ENCODE data around the gene ADAMTS13. TPM values are rescaled to one million over a fixed set of nuclear protein-coding genes. Genes with fewer than 3 reads are reported as not detected.

Gene ADAMTS13
- total and polyA plus RNA-seq, 4 donors: 6.5 to 13.3 (median 10.4) TPM

DNA sequence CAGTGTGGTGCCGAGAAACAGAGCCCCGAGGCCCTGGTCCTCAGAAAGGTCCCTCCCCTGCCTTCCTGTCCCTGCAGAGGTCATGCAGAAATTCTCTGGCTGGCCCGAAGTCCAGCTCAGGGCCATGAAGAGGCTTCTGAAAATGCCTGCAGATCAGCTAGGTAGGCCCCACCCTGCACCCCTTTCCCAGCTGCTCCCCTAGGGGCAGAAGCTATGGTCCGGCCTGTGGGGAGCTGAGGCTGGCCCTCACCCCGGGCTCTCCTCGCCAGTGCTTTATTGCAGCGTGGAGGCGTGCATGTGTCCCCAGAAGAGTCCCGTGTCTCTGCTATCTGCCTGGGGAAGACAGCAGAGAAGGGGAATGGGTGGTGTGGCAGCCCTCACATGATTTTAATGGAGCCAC, 24.3 kb upstream of the ADAMTS13 start:
- no peaks in the 10 kb centered on the region for H3K9me3 ChIP-seq (ENCODE audit: control insufficient read depth in 4 of 4, low read length in 3 of 4)
- 68% methylated on average over 9 of the region's 9 CpGs for WGBS
- TF ChIP-seq FOXA1 (IDR thresholded peaks at IDR 0.05): no peak
- no peak for TF ChIP-seq GABPA (IDR thresholded peaks at IDR 0.05 in 1 of 2, conservative IDR thresholded peaks at IDR 0.05 in 1 of 2)
- no peak for TF ChIP-seq FOXA2 (IDR thresholded peaks at IDR 0.05)
- TF ChIP-seq, protein P1, sequence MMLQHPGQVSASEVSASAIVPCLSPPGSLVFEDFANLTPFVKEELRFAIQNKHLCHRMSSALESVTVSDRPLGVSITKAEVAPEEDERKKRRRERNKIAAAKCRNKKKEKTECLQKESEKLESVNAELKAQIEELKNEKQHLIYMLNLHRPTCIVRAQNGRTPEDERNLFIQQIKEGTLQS (IDR thresholded peaks at IDR 0.05): no peak
- TF ChIP-seq, protein P2, sequence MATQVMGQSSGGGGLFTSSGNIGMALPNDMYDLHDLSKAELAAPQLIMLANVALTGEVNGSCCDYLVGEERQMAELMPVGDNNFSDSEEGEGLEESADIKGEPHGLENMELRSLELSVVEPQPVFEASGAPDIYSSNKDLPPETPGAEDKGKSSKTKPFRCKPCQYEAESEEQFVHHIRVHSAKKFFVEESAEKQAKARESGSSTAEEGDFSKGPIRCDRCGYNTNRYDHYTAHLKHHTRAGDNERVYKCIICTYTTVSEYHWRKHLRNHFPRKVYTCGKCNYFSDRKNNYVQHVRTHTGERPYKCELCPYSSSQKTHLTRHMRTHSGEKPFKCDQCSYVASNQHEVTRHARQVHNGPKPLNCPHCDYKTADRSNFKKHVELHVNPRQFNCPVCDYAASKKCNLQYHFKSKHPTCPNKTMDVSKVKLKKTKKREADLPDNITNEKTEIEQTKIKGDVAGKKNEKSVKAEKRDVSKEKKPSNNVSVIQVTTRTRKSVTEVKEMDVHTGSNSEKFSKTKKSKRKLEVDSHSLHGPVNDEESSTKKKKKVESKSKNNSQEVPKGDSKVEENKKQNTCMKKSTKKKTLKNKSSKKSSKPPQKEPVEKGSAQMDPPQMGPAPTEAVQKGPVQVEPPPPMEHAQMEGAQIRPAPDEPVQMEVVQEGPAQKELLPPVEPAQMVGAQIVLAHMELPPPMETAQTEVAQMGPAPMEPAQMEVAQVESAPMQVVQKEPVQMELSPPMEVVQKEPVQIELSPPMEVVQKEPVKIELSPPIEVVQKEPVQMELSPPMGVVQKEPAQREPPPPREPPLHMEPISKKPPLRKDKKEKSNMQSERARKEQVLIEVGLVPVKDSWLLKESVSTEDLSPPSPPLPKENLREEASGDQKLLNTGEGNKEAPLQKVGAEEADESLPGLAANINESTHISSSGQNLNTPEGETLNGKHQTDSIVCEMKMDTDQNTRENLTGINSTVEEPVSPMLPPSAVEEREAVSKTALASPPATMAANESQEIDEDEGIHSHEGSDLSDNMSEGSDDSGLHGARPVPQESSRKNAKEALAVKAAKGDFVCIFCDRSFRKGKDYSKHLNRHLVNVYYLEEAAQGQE (IDR thresholded peaks at IDR 0.05): no peak
- TF ChIP-seq YY1 (IDR thresholded peaks at IDR 0.05): no peak
- TF ChIP-seq RAD21 (IDR thresholded peaks at IDR 0.05): no peak
- no peak for TF ChIP-seq JUND (IDR thresholded peaks at IDR 0.05)
- TF ChIP-seq TAF1 (conservative IDR thresholded peaks at IDR 0.05): no peak
- TF ChIP-seq, protein P3, sequence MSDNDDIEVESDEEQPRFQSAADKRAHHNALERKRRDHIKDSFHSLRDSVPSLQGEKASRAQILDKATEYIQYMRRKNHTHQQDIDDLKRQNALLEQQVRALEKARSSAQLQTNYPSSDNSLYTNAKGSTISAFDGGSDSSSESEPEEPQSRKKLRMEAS (IDR thresholded peaks at IDR 0.05): no peak
- TF ChIP-seq HNF4G (IDR thresholded peaks at IDR 0.05): no peak
- TF ChIP-seq, protein P4, sequence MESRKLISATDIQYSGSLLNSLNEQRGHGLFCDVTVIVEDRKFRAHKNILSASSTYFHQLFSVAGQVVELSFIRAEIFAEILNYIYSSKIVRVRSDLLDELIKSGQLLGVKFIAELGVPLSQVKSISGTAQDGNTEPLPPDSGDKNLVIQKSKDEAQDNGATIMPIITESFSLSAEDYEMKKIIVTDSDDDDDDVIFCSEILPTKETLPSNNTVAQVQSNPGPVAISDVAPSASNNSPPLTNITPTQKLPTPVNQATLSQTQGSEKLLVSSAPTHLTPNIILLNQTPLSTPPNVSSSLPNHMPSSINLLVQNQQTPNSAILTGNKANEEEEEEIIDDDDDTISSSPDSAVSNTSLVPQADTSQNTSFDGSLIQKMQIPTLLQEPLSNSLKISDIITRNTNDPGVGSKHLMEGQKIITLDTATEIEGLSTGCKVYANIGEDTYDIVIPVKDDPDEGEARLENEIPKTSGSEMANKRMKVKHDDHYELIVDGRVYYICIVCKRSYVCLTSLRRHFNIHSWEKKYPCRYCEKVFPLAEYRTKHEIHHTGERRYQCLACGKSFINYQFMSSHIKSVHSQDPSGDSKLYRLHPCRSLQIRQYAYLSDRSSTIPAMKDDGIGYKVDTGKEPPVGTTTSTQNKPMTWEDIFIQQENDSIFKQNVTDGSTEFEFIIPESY (IDR thresholded peaks at IDR 0.05): no peak
- TF ChIP-seq RXRA (IDR thresholded peaks at IDR 0.05): no peak
- no peak for TF ChIP-seq SP1 (IDR thresholded peaks at IDR 0.05)
- no peak for TF ChIP-seq NR2F2 (IDR thresholded peaks at IDR 0.05)
- TF ChIP-seq EGR1 (IDR thresholded peaks at IDR 0.05; ENCODE audit: low read depth in 2 of 2): no peak
- TF ChIP-seq, protein P5, sequence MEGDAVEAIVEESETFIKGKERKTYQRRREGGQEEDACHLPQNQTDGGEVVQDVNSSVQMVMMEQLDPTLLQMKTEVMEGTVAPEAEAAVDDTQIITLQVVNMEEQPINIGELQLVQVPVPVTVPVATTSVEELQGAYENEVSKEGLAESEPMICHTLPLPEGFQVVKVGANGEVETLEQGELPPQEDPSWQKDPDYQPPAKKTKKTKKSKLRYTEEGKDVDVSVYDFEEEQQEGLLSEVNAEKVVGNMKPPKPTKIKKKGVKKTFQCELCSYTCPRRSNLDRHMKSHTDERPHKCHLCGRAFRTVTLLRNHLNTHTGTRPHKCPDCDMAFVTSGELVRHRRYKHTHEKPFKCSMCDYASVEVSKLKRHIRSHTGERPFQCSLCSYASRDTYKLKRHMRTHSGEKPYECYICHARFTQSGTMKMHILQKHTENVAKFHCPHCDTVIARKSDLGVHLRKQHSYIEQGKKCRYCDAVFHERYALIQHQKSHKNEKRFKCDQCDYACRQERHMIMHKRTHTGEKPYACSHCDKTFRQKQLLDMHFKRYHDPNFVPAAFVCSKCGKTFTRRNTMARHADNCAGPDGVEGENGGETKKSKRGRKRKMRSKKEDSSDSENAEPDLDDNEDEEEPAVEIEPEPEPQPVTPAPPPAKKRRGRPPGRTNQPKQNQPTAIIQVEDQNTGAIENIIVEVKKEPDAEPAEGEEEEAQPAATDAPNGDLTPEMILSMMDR (IDR thresholded peaks at IDR 0.05; ENCODE audit: low read depth, low read length, missing input control): no peak
- TF ChIP-seq HNF4A (conservative IDR thresholded peaks at IDR 0.05): no peak
- H3K27me3 ChIP-seq (ENCODE audit: control insufficient read depth in 4 of 4, insufficient read depth in 4 of 4, low read length in 3 of 4): peaks cover 0 to 7% (median 0%) of the 10 kb centered on the region in 4 donors
- H3K27ac ChIP-seq (ENCODE audit: low read depth in 1 of 2, low read length in 2 of 2): no peak overlapping the region
- H3K4me3 ChIP-seq (ENCODE audit: low read depth in 1 of 3, low read length in 3 of 3): no peak overlapping the region
- no peaks in the 10 kb centered on the region for H3K4me1 ChIP-seq (ENCODE audit: control insufficient read depth in 4 of 4, insufficient read depth in 4 of 4, low read length in 3 of 4)
- no peak for DNase-seq (ENCODE audit: low spot score)
- H3K36me3 ChIP-seq (ENCODE audit: control insufficient read depth in 4 of 4, insufficient read depth in 3 of 4, low read depth in 1 of 4, low read length in 3 of 4): no peaks in the 10 kb centered on the region
- H3K9ac ChIP-seq (ENCODE audit: low read depth in 1 of 2, low read length in 2 of 2): no peak overlapping the region

Data from liver (tissue), 9 donors.